Lower lobe of right lung (tissue), 2 donors: ENCODE data around the gene NEK5. TPM values are rescaled to one million over a fixed set of nuclear protein-coding genes. Genes with fewer than 3 reads are reported as not detected.

Experiments used
- ATAC-seq, 2 donors: fragments of 200-7000 bp; cut with Tn5 transposase; one replicate each; pipeline ENCODE4 v1.9.1; 2020 to 2022; ENCODE audit warnings: mild to moderate bottlenecking in 2 of 2, moderate library complexity in 2 of 2
- DNase-seq: peaks from one replicate; pipeline ENCODE4 v3.0.0-alpha.2; 2020
- H3K27ac ChIP-seq: fragments of 200-600 bp; one replicate; pipeline ENCODE4 v1.8.0; 2022
- H3K27me3 ChIP-seq: fragments of 200-600 bp; one replicate; pipeline ENCODE4 v1.8.0; 2022; ENCODE audit warnings: low read depth
- H3K36me3 ChIP-seq: fragments of 200-600 bp; one replicate; pipeline ENCODE4 v1.8.0; 2022; ENCODE audit warnings: mild to moderate bottlenecking
- H3K4me1 ChIP-seq: fragments of 200-600 bp; one replicate; pipeline ENCODE4 v1.8.0; 2022
- H3K4me3 ChIP-seq: fragments of 200-600 bp; one replicate; pipeline ENCODE4 v1.8.0; 2022; ENCODE audit warnings: mild to moderate bottlenecking
- H3K9me3 ChIP-seq: fragments of 200-600 bp; one replicate; pipeline ENCODE4 v1.8.0; 2022
- intact Hi-C: fragments of 100-400 bp; cut with DNase I; formaldehyde crosslinking; loops from one replicate; pipeline ENCODE4 v1.11.0; 2022
- total RNA-seq: library from RNA; stranded (reverse); fragmentation: NEBNext Ultra II Directional; extraction: Animal tissue kit (Norgen Biotek cat#: 25700); gene quantifications from one replicate; pipeline ENCODE4 v1.2.1, GENCODE V29; 2021
- TF ChIP-seq, protein P1 (sequence below): fragments of 200-600 bp; IDR thresholded peaks from one replicate; pipeline ENCODE4 v1.8.0; 2022; ENCODE audit warnings: antibody characterized with exemption, mild to moderate bottlenecking
- donor health status: DM: no; HTN: yes; CAD: no; lungs with severe emphysema.

NEK5 gene
- total RNA-seq, 1 donor from 2014 or later = 4.1 TPM

DNA sequence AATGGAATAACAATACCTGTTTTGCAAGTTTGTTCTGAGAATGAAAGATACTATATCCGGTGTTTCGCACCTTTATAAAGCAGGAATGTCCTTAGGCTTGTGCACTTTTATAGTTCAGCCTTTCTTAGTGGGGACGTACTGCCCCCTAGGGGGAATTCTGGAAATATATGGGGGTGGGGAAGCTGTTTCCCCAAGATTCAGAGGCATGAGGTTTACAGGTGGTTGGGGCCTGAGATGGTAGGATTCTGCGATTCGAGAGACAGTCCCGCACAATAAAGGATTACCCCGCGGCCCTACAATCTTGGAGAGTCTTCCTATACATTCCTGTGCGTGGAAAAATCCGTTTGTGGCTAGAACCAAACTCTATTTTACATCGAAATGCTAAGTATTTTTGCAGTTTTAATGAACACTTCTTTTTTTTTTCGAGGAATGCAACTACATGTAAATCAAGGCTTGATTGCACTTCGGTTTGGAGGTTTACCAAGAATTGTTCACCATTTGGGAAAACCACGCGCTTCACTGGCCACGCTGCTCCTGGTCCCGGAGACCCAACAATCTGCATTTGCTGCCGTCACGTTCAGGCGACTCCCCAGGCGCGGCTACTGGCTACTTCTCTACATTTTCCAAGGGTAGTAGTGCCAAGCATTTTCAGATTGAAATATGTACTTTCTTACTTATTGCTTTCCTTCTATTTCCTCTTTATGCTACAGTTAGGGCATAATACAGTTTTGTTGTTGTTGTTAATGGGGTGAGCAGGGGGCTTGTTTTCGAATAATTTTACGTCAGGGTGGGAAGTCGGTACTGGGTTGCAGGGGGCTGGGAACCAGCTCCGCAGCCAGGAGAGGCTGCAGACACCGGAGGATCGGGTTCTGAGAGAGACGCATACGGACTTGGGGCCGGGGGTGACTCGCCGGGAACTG lies 830 bp downstream of the NEK5 start:
- Histone ChIP-seq H3K27ac (no peak overlapping the region), H3K4me1 (peaks cover 18% of the 10 kb centered on the region), H3K4me3 (peak overlapping the region; percentile 76), H3K36me3 (peaks cover 22% of the 10 kb centered on the region), H3K9me3 (no peaks in the 10 kb centered on the region), H3K27me3 (no peaks in the 10 kb centered on the region)
- intact Hi-C loops = loop anchor here (10.0 kb wide), 1 partner anchor 133 kb away; no protein-coding TSS in a partner anchor
- ATAC-seq (peak; percentile 85 to 93), DNase-seq (peak; percentile 55)
- TF ChIP-seq, protein P1, sequence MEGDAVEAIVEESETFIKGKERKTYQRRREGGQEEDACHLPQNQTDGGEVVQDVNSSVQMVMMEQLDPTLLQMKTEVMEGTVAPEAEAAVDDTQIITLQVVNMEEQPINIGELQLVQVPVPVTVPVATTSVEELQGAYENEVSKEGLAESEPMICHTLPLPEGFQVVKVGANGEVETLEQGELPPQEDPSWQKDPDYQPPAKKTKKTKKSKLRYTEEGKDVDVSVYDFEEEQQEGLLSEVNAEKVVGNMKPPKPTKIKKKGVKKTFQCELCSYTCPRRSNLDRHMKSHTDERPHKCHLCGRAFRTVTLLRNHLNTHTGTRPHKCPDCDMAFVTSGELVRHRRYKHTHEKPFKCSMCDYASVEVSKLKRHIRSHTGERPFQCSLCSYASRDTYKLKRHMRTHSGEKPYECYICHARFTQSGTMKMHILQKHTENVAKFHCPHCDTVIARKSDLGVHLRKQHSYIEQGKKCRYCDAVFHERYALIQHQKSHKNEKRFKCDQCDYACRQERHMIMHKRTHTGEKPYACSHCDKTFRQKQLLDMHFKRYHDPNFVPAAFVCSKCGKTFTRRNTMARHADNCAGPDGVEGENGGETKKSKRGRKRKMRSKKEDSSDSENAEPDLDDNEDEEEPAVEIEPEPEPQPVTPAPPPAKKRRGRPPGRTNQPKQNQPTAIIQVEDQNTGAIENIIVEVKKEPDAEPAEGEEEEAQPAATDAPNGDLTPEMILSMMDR = peak; percentile 81

GRCh38 chr13:52127378-52127777 lies 1.5 kb downstream of the NEK5 start:
- no peaks in the 10 kb centered on the region for H3K9me3 ChIP-seq
- no peak overlapping the region for H3K27ac ChIP-seq
- no peak overlapping the region for H3K4me3 ChIP-seq
- ATAC-seq = no peak
- DNase-seq = no peak
- intact Hi-C loops = loop anchor here (10.0 kb wide), 1 partner anchor 133 kb away; no protein-coding TSS in a partner anchor
- H3K27me3 ChIP-seq = no peaks in the 10 kb centered on the region
- H3K4me1 ChIP-seq = peaks cover 18% of the 10 kb centered on the region
- peaks cover 16% of the 10 kb centered on the region for H3K36me3 ChIP-seq
- TF ChIP-seq, protein P1 = no peak

DNA sequence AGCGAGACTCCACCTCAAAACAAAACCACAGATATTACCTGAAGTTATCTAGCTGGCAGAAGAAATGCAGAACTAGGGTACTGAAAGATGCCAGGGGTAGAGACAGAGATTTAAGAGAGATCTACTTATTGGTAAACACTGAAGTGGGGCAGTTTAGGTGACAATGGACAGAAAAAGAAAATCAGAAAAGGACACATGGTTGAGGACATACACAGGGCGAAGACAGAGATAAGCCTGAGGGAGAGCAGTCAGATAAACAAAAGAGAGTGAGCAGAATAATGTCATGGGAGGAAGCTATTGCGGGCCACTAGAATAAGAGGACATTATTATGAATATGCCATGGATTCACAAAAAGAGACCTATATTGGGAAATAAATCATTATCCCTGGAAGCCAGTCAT lies 3.3 kb downstream of the NEK5 start:
- intact Hi-C loops = loop anchor here (10.0 kb wide), 1 partner anchor 131 kb away; no protein-coding TSS in a partner anchor
- ATAC-seq (no peak), DNase-seq (no peak)
- H3K4me3 ChIP-seq = no peak overlapping the region
- peaks cover 18% of the 10 kb centered on the region for H3K4me1 ChIP-seq
- no peaks in the 10 kb centered on the region for H3K9me3 ChIP-seq
- no peaks in the 10 kb centered on the region for H3K27me3 ChIP-seq
- TF ChIP-seq, protein P1 = no peak
- H3K36me3 ChIP-seq = no peaks in the 10 kb centered on the region
- H3K27ac ChIP-seq = no peak overlapping the region

DNA sequence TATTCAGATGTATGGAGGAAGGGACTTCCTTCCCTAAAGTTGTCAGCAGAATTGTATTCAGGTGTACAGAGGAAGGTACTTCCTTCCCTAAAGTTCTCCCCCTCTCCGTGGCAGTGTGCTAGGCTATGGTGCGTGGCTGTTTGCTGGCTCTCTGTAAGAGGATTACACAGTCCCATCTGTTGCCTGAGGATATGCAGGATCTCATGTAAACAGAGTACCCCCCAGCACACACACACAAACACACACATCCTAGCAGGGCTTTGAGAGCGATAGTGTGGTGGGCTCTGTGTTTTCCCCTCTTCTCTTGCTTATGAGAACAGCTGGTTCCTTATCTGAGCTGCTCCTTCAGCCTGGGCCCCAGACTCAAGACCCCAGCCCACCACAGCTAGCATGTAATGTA lies 10.3 kb downstream of the NEK5 start:
- TF ChIP-seq, protein P1 = no peak
- ATAC-seq (no peak), DNase-seq (no peak)
- Histone ChIP-seq H3K36me3 (no peaks in the 10 kb centered on the region), H3K27ac (no peak overlapping the region), H3K27me3 (no peaks in the 10 kb centered on the region), H3K9me3 (no peaks in the 10 kb centered on the region), H3K4me1 (no peaks in the 10 kb centered on the region), H3K4me3 (no peak overlapping the region)
- intact Hi-C loops = no loop called here

DNA sequence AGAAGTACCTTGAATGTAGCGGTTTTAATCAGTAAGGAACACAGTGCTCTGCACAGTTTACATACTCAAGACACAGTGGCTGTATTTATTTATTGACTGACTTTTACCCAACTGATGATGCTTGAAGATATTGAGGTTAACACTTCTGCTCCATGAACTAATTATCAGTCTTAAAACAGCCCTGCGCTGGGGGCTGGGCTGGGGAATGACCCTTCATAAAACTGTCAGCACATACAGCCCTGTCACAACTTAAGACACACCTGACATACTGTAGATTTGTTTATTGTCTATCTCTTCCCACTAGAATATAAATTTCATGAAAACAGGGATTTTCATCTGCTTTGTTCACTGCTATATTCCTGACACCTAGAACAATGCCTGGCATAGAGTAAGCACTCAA lies 10.8 kb downstream of the NEK5 start:
- Histone ChIP-seq H3K27me3 (no peaks in the 10 kb centered on the region), H3K9me3 (no peaks in the 10 kb centered on the region), H3K4me1 (no peaks in the 10 kb centered on the region), H3K27ac (no peak overlapping the region), H3K4me3 (no peak overlapping the region), H3K36me3 (no peaks in the 10 kb centered on the region)
- no peak for ATAC-seq
- intact Hi-C loops = no loop called here
- no peak for DNase-seq
- TF ChIP-seq, protein P1 = no peak
